ENCODE results near the gene COL6A5. TPM values are rescaled to one million over a fixed set of nuclear protein-coding genes. Genes with fewer than 3 reads are reported as not detected.
"Not testable (repeated sequence)": the region's sequence is repeated elsewhere in the genome, so short reads cannot be mapped to it uniquely, and the experiment has no call there.

Gene COL6A5
- total RNA-seq, 4 donors from 2014 or later: 0.15 to 2.1 (median 0.44) TPM

GRCh38 chr3:130341882-130342281 is 3.6 kb upstream of the COL6A5 start:
- TF ChIP-seq, protein P1, sequence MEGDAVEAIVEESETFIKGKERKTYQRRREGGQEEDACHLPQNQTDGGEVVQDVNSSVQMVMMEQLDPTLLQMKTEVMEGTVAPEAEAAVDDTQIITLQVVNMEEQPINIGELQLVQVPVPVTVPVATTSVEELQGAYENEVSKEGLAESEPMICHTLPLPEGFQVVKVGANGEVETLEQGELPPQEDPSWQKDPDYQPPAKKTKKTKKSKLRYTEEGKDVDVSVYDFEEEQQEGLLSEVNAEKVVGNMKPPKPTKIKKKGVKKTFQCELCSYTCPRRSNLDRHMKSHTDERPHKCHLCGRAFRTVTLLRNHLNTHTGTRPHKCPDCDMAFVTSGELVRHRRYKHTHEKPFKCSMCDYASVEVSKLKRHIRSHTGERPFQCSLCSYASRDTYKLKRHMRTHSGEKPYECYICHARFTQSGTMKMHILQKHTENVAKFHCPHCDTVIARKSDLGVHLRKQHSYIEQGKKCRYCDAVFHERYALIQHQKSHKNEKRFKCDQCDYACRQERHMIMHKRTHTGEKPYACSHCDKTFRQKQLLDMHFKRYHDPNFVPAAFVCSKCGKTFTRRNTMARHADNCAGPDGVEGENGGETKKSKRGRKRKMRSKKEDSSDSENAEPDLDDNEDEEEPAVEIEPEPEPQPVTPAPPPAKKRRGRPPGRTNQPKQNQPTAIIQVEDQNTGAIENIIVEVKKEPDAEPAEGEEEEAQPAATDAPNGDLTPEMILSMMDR (IDR thresholded peaks at IDR 0.05): no peak
- TF ChIP-seq EP300 (IDR thresholded peaks at IDR 0.05) (no peak), POLR2A (IDR thresholded peaks at IDR 0.05) (no peak), POLR2AphosphoS5 (IDR thresholded peaks at IDR 0.05) (no peak)
- no peaks in the 10 kb centered on the region for H3K36me3 ChIP-seq
- no peak overlapping the region for H3K27ac ChIP-seq
- H3K4me3 ChIP-seq: no peak overlapping the region
- no peaks in the 10 kb centered on the region for H3K9me3 ChIP-seq
- peaks cover 5% of the 10 kb centered on the region for H3K4me1 ChIP-seq
- peaks cover 21% of the 10 kb centered on the region for H3K27me3 ChIP-seq
- DNase-seq (ENCODE audit: low spot score in 2 of 2): no peak
- WGBS: 83% methylated on average over 4 of the region's 4 CpGs

GRCh38 chr3:130342821-130343661 is 2.4 kb upstream of the COL6A5 start:
- Histone ChIP-seq H3K4me3 (no peak overlapping the region), H3K36me3 (no peaks in the 10 kb centered on the region), H3K4me1 (peaks cover 5% of the 10 kb centered on the region), H3K9me3 (no peaks in the 10 kb centered on the region), H3K27ac (no peak overlapping the region), H3K27me3 (peaks cover 26% of the 10 kb centered on the region)
- 79% methylated on average over 7 of the region's 7 CpGs for WGBS
- no peak for TF ChIP-seq POLR2AphosphoS5 (IDR thresholded peaks at IDR 0.05)
- no peak for TF ChIP-seq POLR2A (IDR thresholded peaks at IDR 0.05)
- no peak for TF ChIP-seq EP300 (IDR thresholded peaks at IDR 0.05)
- TF ChIP-seq, protein P1 (IDR thresholded peaks at IDR 0.05): no peak
- DNase-seq (ENCODE audit: low spot score in 2 of 2): no peak

GRCh38 chr3:130348258-130348657 is 2.8 kb downstream of the COL6A5 start:
- not testable (repeated sequence) for H3K36me3 ChIP-seq; H3K27ac ChIP-seq; H3K4me1 ChIP-seq; DNase-seq (ENCODE audit: low spot score in 2 of 2); H3K4me3 ChIP-seq; H3K9me3 ChIP-seq
- H3K27me3 ChIP-seq: peaks cover 29% of the 10 kb centered on the region
- WGBS: 95% methylated on average over 2 of the region's 2 CpGs

- Histone ChIP-seq H3K27ac (no peak overlapping the region), H3K27me3 (no peaks in the 10 kb centered on the region), H3K4me3 (no peak overlapping the region), H3K4me1 (no peaks in the 10 kb centered on the region), H3K36me3 (no peaks in the 10 kb centered on the region), H3K9me3 (no peaks in the 10 kb centered on the region)
- TF ChIP-seq EP300 (IDR thresholded peaks at IDR 0.05): no peak
- TF ChIP-seq, protein P1 (IDR thresholded peaks at IDR 0.05): no peak
- no peak for TF ChIP-seq POLR2A (IDR thresholded peaks at IDR 0.05)
- TF ChIP-seq POLR2AphosphoS5 (IDR thresholded peaks at IDR 0.05): no peak
- WGBS: 61% methylated on average over 5 of the region's 5 CpGs
- DNase-seq (ENCODE audit: low spot score in 2 of 2): no peak
Observed at GRCh38 chr3:130354430-130354829, 9.0 kb downstream of the COL6A5 start.

GRCh38 chr3:130374033-130374432 is 28.6 kb downstream of the COL6A5 start:
- no peaks in the 10 kb centered on the region for H3K36me3 ChIP-seq

More at GRCh38 chr3:130374033-130374432, 28.6 kb downstream of the COL6A5 start:
- no peak for TF ChIP-seq POLR2AphosphoS5 (IDR thresholded peaks at IDR 0.05)
- TF ChIP-seq EP300 (IDR thresholded peaks at IDR 0.05): no peak
- TF ChIP-seq, protein P1 (IDR thresholded peaks at IDR 0.05): no peak
- no peak for TF ChIP-seq POLR2A (IDR thresholded peaks at IDR 0.05)
- Histone ChIP-seq H3K9me3 (no peaks in the 10 kb centered on the region), H3K4me3 (no peak overlapping the region), H3K27me3 (no peaks in the 10 kb centered on the region), H3K4me1 (no peaks in the 10 kb centered on the region), H3K27ac (no peak overlapping the region)
- no peak for DNase-seq (ENCODE audit: low spot score in 2 of 2)
- WGBS: 84% methylated on average over 3 of the region's 3 CpGs

Data from suprapubic skin (tissue), 4 donors.